Measurements from ENCODE around the gene C11orf24.

DNA sequence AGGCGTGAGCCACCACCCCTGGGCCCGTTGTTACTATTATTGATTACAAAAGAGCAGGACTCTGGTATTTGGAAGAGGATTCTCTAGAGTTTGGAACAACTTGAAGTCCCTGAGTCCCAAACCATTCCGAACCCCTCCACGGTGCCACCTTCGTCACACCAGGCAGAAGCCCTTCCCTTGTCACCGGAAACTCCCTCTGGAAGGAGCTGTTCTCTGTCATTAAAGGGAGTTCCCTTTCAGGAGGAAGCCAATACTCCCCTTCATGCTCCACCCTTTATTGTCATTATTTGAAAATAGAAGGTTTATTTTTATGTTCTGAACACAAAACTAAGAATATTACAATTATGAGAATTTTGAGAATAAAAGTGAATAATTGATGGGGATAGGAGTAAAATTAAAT, 5.1 kb upstream of the C11orf24 start:
- TF ChIP-seq EP300 (IDR thresholded peaks at IDR 0.05) (no peak), CTCF (IDR thresholded peaks at IDR 0.05) (no peak)
